CD1c-positive myeloid dendritic cell (primary cell): Measurements from ENCODE around the gene SRCAP.

ENCODE experiments used
- DNase-seq: peaks from one replicate; pipeline ENCODE4 v3.0.0-alpha.2; 2016; ENCODE audit errors: extremely low spot score

Gene SRCAP

GRCh38 chr16:30698816-30699614, at the start of gene SRCAP:
SRCAP (plus strand) TSS chr16:30699171; CDS start chr16:30700825, 1,654 bp downstream.
- DNase-seq = peak; percentile 87

GRCh38 chr16:30649725-30650368, 49.1 kb upstream of the SRCAP start:
- peak; percentile 29 for DNase-seq

GRCh38 chr16:30650369-30651123, 48.4 kb upstream of the SRCAP start, which contains the start of gene PRR14:
PRR14 (plus strand) TSS chr16:30650960; CDS start chr16:30651646, 686 bp downstream.
- DNase-seq = peak; percentile 100

GRCh38 chr16:30651124-30652004, 47.6 kb upstream of the SRCAP start:
- peak; percentile 85 for DNase-seq

GRCh38 chr16:30652005-30652296, 47.0 kb upstream of the SRCAP start:
- no peak for DNase-seq

GRCh38 chr16:30652718-30653117, 46.3 kb upstream of the SRCAP start:
- no peak for DNase-seq

GRCh38 chr16:30654856-30655255, 44.1 kb upstream of the SRCAP start:
- DNase-seq = no peak

- no peak for DNase-seq
Observed at GRCh38 chr16:30655815-30656347, 43.1 kb upstream of the SRCAP start.

GRCh38 chr16:30656388-30656787, 42.6 kb upstream of the SRCAP start:
- DNase-seq = no peak

GRCh38 chr16:30656974-30657865, 41.8 kb upstream of the SRCAP start:
- no peak for DNase-seq

- peak; percentile 100 for DNase-seq
Observed at GRCh38 chr16:30657866-30658730, 40.9 kb upstream of the SRCAP start, which contains the start of gene FBRS. FBRS (plus strand) TSS chr16:30658431; CDS start chr16:30659519, 1,088 bp downstream.

GRCh38 chr16:30658731-30659506, 40.1 kb upstream of the SRCAP start:
- DNase-seq = peak; percentile 98

GRCh38 chr16:30659507-30660423, 39.2 kb upstream of the SRCAP start:
- no peak for DNase-seq

- peak; percentile 63 for DNase-seq
Observed at GRCh38 chr16:30660424-30661261, 38.3 kb upstream of the SRCAP start.

GRCh38 chr16:30662449-30662848, 36.5 kb upstream of the SRCAP start:
- no peak for DNase-seq

GRCh38 chr16:30663038-30663437, 35.9 kb upstream of the SRCAP start:
- DNase-seq = no peak
